Effector memory CD8-positive, alpha-beta T cell (primary cell): ENCODE results near the gene SND1.

ENCODE experiments used
- ATAC-seq: fragments of 150-1000 bp; cut with Tn5 transposase; replicated peaks from 2 replicates; pipeline ENCODE4 v1.10.0; 2021; ENCODE audit warnings: mild to moderate bottlenecking, moderate library complexity
- DNase-seq, 3 experiments: peaks; one replicate each; pipeline ENCODE4 v3.0.0; 2021
- H3K27ac Mint-ChIP-seq, 2 donors: one replicate each; pipeline ENCODE4 v1.8.0; 2022; ENCODE audit warnings: mild to moderate bottlenecking in 2 of 2, mixed read lengths in 2 of 2, moderate library complexity in 2 of 2
- H3K27me3 Mint-ChIP-seq, 2 donors: one replicate each; pipeline ENCODE4 v1.8.0; 2022; ENCODE audit warnings: mixed read lengths in 2 of 2
- H3K36me3 Mint-ChIP-seq: one replicate; pipeline ENCODE4 v1.8.0; 2022; ENCODE audit warnings: mild to moderate bottlenecking, moderate library complexity, mixed read lengths; ENCODE audit not compliant: insufficient read depth
- H3K4me1 Mint-ChIP-seq, 2 donors: one replicate each; pipeline ENCODE4 v1.8.0; 2022; ENCODE audit warnings: low read depth in 2 of 2, mixed read lengths in 2 of 2
- H3K4me3 Mint-ChIP-seq, 2 donors: one replicate each; pipeline ENCODE4 v1.8.0; 2022; ENCODE audit warnings: mild to moderate bottlenecking in 2 of 2, mixed read lengths in 2 of 2, moderate library complexity in 2 of 2
- H3K9me3 Mint-ChIP-seq, 2 donors: one replicate each; pipeline ENCODE4 v1.8.0; 2022; ENCODE audit warnings: mixed read lengths in 2 of 2

SND1 gene

DNA sequence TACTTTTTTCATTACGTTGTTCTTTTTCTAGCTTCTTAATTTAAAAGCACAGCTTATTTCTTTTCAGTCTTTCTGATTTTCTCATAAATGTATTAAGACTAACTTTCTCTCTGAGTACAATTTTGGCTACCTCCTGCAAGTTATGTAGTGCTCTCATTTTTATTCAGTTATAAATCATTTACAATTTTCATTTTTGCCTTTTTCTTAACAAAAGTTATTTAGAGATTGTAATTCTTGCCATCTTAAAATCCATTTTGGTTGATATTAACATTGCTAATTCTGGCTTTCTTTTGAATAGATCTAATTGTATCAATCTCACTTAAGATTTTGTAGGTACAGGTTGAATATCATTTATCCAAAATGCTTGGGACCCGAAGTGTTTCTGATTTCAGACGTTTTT lies 476.4 kb downstream of the SND1 start:
- DNase-seq (no peak), ATAC-seq (no peak)
- Mint-ChIP-seq H3K9me3 (no peaks in the 10 kb centered on the region), H3K36me3 (peaks cover 4% of the 10 kb centered on the region), H3K4me1 (peaks cover 5 to 7% of the 10 kb centered on the region in 2 donors), H3K4me3 (no peak overlapping the region), H3K27ac (no peak overlapping the region), H3K27me3 (no peaks in the 10 kb centered on the region)

- no peak for ATAC-seq
These were observed 477.4 kb downstream of the SND1 start for GRCh38 chr7:128129224-128129864.

DNA sequence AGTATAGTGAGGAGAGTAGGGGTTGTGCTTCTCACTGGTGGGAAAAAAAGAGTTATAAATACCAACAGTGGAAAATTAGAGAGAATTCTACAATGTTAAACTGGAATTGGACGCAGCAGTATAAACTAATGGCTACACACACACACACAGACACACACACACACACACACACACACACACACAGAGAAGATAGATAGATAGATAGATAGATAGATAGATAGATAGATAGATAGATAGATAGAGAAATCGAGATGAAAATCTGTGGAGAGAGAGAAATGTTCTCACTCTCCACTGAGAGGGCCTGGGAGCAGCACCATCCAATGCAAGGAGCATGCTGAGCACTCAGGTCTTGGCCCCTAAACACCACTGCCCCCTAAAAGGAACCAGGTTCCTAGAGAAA lies 479.1 kb downstream of the SND1 start:
- no peak overlapping the region for H3K4me3 Mint-ChIP-seq
- no peak overlapping the region for H3K27ac Mint-ChIP-seq
- no peaks in the 10 kb centered on the region for H3K9me3 Mint-ChIP-seq
- H3K27me3 Mint-ChIP-seq = peaks cover 0 to 4% of the 10 kb centered on the region in 2 donors
- DNase-seq (no peak), ATAC-seq (no peak)
- H3K36me3 Mint-ChIP-seq = peaks cover 7% of the 10 kb centered on the region
- peaks cover 10 to 13% of the 10 kb centered on the region in 2 donors for H3K4me1 Mint-ChIP-seq

More at GRCh38 chr7:128129224-128129864, 477.4 kb downstream of the SND1 start:
- Mint-ChIP-seq H3K4me1 (peaks cover 5 to 8% of the 10 kb centered on the region in 2 donors), H3K9me3 (no peaks in the 10 kb centered on the region), H3K36me3 (peaks cover 4% of the 10 kb centered on the region), H3K27ac (no peak overlapping the region), H3K27me3 (no peaks in the 10 kb centered on the region), H3K4me3 (no peak overlapping the region)
- DNase-seq = no peak

- ATAC-seq = no peak
- Mint-ChIP-seq H3K4me3 (no peak overlapping the region), H3K4me1 (peaks cover 10 to 13% of the 10 kb centered on the region in 2 donors), H3K9me3 (no peaks in the 10 kb centered on the region), H3K36me3 (peaks cover 7% of the 10 kb centered on the region), H3K27me3 (peaks cover 0 to 7% of the 10 kb centered on the region in 2 donors), H3K27ac (no peak overlapping the region)
- DNase-seq = no peak
These were observed 479.7 kb downstream of the SND1 start for GRCh38 chr7:128131731-128132130.

- H3K4me1 Mint-ChIP-seq = peaks cover 10 to 13% of the 10 kb centered on the region in 2 donors
- DNase-seq = no peak
- H3K27me3 Mint-ChIP-seq = peaks cover 0 to 14% of the 10 kb centered on the region in 2 donors
- no peaks in the 10 kb centered on the region for H3K9me3 Mint-ChIP-seq
- no peak for ATAC-seq
- no peak overlapping the region for H3K4me3 Mint-ChIP-seq
- no peak overlapping the region for H3K27ac Mint-ChIP-seq
- H3K36me3 Mint-ChIP-seq = peaks cover 4% of the 10 kb centered on the region
These were observed 480.6 kb downstream of the SND1 start for GRCh38 chr7:128132426-128133069.

GRCh38 chr7:128135159-128135514 lies 483.1 kb downstream of the SND1 start:
- H3K27ac Mint-ChIP-seq = no peak overlapping the region
- DNase-seq = no peak
- H3K4me3 Mint-ChIP-seq = peak overlapping the region; percentile 78 to 81
- H3K4me1 Mint-ChIP-seq = peaks cover 10 to 13% of the 10 kb centered on the region in 2 donors
- no peaks in the 10 kb centered on the region for H3K9me3 Mint-ChIP-seq
- peaks cover 3% of the 10 kb centered on the region for H3K36me3 Mint-ChIP-seq
- ATAC-seq = no peak
- peaks cover 11 to 17% of the 10 kb centered on the region in 2 donors for H3K27me3 Mint-ChIP-seq

DNA sequence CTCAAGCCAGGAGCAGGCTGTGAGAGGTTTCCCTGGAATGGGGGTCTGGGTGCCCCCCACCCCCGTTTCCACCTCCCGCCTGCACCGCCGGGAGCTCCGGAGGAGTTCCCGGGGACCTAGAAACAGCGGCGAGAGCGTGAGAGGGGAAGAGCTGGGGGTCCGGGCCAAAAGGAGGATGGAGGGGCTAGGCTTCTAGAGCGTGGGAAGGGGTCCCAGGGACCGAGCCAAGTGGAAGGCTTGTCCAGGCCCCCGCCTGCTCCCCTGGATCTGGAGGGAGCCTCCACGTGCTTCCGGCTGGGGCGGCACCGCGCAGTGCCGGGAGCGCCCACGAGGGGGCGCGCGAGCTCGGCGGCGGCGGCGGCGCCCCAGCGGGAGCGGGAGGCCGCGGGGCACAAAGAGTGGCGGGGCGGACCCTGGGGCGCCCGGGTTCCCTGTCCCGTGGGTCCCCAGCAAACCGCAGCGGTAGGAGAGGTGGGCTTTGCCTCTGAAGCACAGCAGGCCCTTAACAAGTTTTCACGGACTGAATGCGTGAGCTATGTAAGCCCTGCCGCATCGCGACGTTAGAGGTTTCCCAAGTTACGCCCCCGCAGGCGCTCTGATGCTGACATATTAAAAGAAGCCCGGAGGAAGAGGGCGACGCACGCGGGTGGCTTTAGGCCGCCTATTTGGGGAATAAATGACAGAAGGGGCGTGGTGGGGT lies 483.7 kb downstream of the SND1 start:
- DNase-seq = peak; percentile 46 to 71 (median 64)
- no peaks in the 10 kb centered on the region for H3K9me3 Mint-ChIP-seq
- H3K27me3 Mint-ChIP-seq = peaks cover 15 to 17% of the 10 kb centered on the region in 2 donors
- H3K36me3 Mint-ChIP-seq = peaks cover 3% of the 10 kb centered on the region
- no peak overlapping the region for H3K27ac Mint-ChIP-seq
- peaks cover 10 to 13% of the 10 kb centered on the region in 2 donors for H3K4me1 Mint-ChIP-seq
- peak; percentile 96 for ATAC-seq
- H3K4me3 Mint-ChIP-seq = peak overlapping the region; percentile 78 to 81

- peaks cover 3% of the 10 kb centered on the region for H3K36me3 Mint-ChIP-seq
- DNase-seq (no peak), ATAC-seq (no peak)
- H3K9me3 Mint-ChIP-seq = no peaks in the 10 kb centered on the region
- peaks cover 15 to 17% of the 10 kb centered on the region in 2 donors for H3K27me3 Mint-ChIP-seq
- H3K4me1 Mint-ChIP-seq = peaks cover 10 to 13% of the 10 kb centered on the region in 2 donors
- no peak overlapping the region for H3K27ac Mint-ChIP-seq
- peak overlapping the region; percentile 78 to 81 for H3K4me3 Mint-ChIP-seq
These were observed 484.2 kb downstream of the SND1 start for GRCh38 chr7:128136215-128136597.

DNA sequence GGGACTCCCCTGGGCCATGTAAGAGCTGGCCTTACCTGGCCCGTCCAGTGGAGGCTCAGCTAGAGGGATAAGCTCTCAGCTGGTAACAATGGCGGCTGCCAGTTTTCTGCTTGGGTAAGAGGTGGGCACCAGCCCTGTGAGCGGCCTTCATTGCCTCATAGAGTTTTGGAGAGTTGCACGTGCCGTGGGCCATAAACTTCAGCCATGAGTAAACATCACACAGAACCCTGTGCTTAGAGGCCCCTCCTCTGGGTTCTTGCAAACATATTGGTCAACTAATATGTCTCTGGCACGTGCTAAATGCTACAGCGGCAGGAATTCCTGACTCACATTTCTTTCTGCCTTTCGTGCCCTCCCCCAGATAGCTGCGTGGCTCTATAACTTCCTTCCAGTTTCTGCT lies 485.2 kb downstream of the SND1 start:
- no peak for ATAC-seq
- peaks cover 3% of the 10 kb centered on the region for H3K36me3 Mint-ChIP-seq
- H3K4me1 Mint-ChIP-seq = peaks cover 10 to 13% of the 10 kb centered on the region in 2 donors
- H3K9me3 Mint-ChIP-seq = no peaks in the 10 kb centered on the region
- no peak for DNase-seq
- peaks cover 15 to 17% of the 10 kb centered on the region in 2 donors for H3K27me3 Mint-ChIP-seq
- H3K4me3 Mint-ChIP-seq = no peak overlapping the region
- H3K27ac Mint-ChIP-seq = no peak overlapping the region

DNA sequence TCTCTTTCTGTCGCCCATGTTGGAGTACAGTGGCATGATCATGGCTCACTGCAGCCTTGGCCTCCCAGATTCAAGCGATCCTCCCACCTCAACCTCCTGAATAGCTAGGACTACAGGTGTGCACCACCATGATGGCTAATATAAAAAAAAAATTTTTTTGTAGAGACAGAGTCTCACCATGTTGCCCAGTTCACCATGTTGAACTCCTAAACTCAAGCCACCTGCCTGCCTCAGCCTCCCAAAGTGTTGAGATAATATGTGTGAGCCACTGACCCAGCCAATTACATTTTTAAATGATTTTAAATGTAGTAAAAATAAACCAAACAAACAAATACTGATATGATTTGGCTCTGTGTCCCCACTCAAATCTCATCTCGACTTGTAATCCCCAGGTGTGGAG lies 487.4 kb downstream of the SND1 start:
- no peaks in the 10 kb centered on the region for H3K9me3 Mint-ChIP-seq
- no peak overlapping the region for H3K4me3 Mint-ChIP-seq
- H3K27ac Mint-ChIP-seq = no peak overlapping the region
- no peak for DNase-seq
- ATAC-seq = no peak
- H3K27me3 Mint-ChIP-seq = peaks cover 15 to 17% of the 10 kb centered on the region in 2 donors
- peaks cover 3% of the 10 kb centered on the region for H3K36me3 Mint-ChIP-seq
- H3K4me1 Mint-ChIP-seq = peaks cover 10 to 11% of the 10 kb centered on the region in 2 donors

DNA sequence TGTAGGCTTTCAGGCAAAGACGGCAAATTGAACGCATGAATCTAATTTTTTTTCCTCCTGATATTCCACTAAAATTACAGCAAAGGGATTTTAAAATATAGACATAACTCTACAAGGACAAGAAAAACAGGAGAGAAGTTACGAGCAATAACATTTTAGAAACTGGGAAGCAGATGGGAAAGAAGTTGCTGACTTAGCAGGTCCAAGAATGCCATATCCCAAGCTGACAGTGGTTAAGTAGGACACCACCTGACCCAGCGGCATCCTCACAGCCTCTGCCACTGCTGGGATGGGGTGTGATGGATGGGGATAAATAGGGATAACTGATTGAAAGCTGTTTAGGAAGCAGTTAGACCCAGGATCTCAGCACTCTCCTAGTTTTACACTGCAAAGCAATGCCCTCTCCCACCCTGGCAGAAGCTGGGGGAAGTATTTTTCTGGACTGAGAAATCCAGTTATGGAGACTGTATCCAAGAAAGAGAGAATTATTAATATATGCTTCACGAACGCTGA lies 489.7 kb downstream of the SND1 start:
- Mint-ChIP-seq H3K27me3 (peaks cover 10 to 24% of the 10 kb centered on the region in 2 donors), H3K4me1 (no peaks in the 10 kb centered on the region)
- no peak for ATAC-seq

More for the DNA sequence above, 489.7 kb downstream of the SND1 start:
- H3K27ac Mint-ChIP-seq = no peak overlapping the region
- no peak for DNase-seq
- no peaks in the 10 kb centered on the region for H3K36me3 Mint-ChIP-seq
- H3K4me3 Mint-ChIP-seq = no peak overlapping the region
- H3K9me3 Mint-ChIP-seq = no peaks in the 10 kb centered on the region
